Measurements from ENCODE around the gene AFG3L2.

AFG3L2 gene

GRCh38 chr18:12318857-12319256 lies 58.2 kb downstream of the AFG3L2 start:
- no peak for DNase-seq

- DNase-seq, result no peak
Observed at GRCh38 chr18:12318334-12318697, 58.7 kb downstream of the AFG3L2 start.

- no peak for DNase-seq
Observed at GRCh38 chr18:12317664-12318333, 59.2 kb downstream of the AFG3L2 start.

DNA sequence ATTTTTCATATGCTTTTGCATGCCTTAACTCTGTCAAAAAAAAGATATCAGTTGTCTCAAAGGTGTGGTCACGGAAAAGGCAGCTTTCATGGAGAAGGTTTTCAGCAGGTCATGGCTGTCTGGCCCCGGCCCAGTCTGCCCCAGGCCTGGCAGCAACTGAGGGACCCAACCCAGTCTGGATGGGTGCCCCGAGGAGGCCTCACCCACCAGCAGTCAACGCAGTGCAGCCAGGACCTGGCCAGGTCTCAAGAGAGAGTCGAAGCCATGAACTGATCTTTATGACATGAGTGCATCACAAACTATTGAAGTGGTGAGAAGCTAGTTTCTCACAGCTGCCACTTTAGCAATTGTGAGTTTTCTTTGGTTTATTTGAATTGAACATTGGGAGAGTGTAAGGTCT lies 61.1 kb downstream of the AFG3L2 start:
- no peak for DNase-seq

- DNase-seq, result no peak
Observed at GRCh38 chr18:12315490-12315889, 61.5 kb downstream of the AFG3L2 start.

DNA sequence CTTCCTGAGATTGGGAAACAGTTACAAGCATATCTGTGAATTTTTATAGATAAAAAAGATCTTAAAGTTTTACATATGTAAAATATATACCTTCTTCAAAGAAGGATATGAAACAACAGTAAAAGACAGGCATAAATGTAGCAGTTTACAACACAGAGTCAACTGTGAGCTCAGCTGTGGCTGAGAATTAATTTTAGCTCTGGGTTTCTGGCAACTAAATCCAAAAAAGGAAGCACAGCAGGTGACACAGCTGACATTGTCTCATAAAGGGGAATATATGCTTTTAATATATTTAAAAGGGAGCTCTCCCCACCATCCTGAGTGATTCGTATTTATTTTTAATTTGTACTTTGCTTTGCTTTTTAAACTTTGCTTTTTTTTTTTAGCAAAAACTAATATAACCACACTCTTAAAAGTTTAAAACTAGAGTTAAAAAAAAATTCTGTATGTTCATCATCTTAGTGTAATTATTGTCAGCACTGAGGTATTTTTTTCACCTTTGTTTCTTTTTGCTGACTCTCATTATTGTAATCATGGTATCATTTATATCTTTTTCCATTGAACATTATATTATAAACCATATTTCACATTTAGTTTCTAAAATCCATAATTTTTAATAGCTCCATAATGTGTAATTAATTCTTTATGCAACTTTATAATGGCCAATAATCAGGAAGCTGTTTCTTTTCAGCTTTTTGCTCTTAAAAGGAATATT lies 62.3 kb downstream of the AFG3L2 start:
- no peak for DNase-seq

- DNase-seq, result no peak
Observed at GRCh38 chr18:12313530-12314245, 63.3 kb downstream of the AFG3L2 start.

- DNase-seq, result no peak
Observed at GRCh38 chr18:12312976-12313375, 64.1 kb downstream of the AFG3L2 start.

DNA sequence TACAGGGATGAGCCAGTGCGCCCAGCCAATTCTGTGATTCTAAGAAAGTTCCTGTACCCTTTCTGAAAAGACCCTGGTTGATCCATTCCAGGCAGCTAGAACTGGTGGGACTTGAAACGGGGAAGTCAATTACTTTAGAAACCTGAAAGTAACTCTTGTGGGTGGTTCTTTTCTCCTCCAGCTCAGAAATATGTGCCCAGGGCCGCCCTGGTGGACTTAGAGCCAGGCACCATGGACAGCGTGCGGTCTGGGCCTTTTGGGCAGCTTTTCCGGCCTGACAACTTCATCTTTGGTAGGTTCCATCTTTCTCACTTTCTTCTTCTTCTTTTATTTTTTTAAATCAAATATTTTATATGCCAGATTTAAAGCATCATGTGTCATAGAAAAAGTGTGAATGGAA lies 66.3 kb downstream of the AFG3L2 start:
- DNase-seq, result no peak

DNA sequence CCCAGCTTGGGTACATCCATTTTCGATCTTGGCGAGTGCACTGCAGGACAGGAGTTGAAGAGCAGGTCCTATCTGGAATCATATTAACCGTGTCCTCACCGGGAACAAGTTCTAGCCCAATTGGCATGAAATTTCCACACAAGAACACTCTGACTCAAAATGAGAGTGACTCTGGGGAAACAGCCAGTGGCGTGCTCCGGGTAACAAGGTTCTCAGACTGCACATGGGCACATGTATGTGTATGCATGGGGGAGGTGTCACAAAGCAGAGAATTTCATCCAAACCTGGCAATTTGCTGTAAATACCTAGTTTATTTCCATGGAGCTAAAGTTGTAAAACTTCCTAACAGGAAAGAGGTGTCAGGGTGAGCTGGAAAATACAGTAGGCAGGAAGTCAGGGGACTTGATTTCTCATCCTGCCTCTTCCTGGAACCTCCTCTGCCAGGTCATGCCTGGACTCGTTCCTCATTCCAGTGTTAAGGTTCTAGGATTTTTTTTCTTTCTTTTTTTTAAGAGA lies 67.3 kb downstream of the AFG3L2 start:
- no peak for DNase-seq

GRCh38 chr18:12308386-12309100 lies 68.5 kb downstream of the AFG3L2 start:
- no peak for DNase-seq

DNA sequence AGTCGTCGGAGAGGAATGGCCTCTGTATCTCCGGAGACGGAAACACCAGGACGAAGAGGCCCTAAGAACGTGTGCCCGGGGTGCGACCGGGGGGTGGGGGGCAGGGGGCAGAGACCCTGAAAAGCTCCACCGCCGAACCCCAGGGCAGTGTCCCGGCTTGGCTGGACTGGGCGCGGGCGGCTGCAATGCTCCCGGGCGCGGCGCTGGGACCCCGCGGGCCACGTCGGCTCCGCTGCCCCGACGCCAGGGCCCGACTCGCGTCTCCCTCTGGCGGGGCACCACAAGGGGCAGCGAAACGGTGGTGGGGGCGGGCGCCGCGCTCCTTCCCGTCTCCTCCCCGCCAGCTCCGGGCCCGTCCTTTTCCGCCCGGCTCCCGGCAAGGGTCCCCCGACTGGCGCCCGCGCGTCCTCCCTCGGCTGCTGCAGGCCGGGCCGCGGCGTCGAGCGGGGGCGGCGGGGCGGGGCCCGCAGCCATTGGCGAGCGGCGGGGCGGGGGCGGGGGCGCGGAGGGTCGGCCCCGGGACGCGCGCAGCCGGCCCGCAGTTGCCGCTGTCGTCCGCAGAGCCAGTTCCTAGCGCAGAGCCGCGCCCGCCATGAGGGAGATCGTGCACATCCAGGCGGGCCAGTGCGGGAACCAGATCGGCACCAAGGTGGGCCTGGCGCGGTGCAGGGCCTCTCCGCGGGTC lies 69.2 kb downstream of the AFG3L2 start, which contains the start of gene TUBB6:
Gene TUBB6 (plus strand): TSS at position 541 of the 685 bp plus-strand sequence. CDS start 52 bp downstream, at position 593.
- DNase-seq, result no peak

DNA sequence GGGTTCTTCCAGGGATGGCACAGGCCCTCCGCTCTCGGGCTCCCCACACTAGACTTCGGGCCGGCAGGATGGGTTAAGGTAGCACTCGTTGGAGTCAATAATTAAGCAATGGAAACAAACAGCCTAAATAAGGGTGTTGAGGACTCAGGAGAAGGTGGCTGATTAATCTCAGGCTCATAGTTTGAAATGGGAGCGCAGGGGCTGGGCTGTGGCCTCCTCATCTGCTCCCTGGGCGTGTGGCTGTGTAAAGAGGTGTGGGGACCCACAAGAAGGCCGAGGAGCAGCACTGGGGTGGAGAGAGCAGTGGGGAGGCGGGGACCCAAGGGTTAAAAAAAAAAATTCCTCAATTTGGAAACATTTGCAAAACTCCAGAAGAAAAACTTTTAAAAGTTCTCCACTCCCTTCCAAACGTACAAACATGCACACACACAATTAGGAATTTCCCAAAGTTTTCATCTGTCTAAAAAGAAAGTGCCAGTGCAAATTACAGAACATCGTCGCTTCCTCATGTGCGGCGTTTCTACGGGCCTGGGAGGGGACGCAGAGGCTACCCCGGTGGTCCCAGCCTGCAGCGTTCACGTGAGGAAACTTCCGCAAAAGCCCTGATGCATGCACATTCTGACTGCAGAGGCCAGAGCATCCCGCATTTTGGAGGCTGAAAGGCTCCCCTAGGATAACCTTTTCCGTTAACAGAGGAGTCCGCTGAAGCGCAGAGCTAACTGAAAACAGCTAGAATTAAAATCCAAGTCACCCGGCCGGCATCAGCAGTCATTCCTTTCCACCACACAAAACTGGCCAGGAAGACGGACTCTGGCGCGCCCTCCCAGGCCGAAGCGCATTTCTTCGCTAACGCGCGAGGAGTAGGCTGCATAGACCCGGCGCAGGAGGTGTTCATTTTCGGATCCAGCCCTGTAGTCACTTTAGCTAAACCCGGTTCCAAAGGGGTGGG lies 70.0 kb downstream of the AFG3L2 start:
- no peak for DNase-seq

- DNase-seq, result no peak
Observed at GRCh38 chr18:12305930-12306629, 70.9 kb downstream of the AFG3L2 start.

DNA sequence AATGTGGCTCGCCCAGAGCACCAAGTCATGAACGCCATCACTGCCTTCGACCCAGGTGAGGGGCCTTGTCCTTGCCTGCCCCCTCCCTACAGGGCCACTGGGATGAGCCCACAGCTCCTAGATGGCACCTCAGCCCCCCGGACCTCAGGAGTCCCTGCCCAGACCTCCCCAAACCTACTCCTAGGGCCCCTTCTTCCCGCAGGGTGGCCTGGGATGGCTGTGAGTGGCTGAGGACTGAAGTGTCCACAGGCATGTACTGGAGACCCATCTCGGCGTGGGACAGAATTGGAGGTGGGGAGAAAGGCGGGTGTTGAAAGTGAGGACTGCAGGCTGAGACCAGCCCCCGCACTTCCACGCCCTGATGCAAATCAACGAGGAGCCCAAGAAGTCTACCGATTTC lies 71.8 kb downstream of the AFG3L2 start:
- no peak for DNase-seq

DNA sequence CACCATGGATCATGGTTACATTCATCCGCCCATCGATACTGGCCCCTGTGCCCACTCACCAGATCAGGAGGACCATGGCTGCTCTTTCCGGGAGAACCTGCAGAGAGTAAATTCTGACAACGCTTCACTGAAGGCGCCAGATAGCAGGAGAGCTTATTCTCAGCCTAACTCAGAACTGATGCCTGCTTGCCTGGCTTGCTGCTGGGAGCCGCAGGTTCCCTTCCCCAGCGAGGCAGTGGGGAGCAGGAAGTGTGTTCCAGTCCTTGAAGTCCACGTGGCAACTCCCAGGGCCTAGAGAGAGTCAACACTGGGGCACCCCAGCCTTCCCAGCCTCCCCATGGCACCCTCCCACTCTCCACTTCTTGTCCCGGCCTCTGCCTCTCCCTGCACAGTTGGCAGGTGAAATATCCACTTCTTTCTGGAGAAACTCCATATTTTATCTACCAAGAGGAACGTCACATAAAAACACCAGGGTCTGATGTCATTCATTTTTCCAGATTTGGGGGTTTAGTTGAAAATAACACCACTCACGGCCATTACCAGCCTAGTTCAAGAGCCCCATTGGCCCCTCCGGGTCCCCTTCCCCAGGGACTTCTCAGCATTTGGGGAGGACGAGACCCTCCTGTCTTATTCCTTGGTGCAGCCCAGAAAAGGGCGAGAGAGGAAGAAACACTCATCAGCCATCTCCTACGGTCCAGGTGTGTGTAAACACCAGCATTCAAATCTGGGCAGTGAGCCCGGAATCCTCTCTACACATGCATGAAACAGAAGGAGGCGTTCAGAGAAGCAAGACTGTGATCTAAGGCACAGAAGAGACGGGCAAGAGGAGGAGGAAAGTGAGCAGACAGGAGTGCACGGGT lies 72.4 kb downstream of the AFG3L2 start:
- DNase-seq, result no peak

GRCh38 chr18:12302391-12303147 lies 74.5 kb downstream of the AFG3L2 start:
- DNase-seq, result no peak

DNA sequence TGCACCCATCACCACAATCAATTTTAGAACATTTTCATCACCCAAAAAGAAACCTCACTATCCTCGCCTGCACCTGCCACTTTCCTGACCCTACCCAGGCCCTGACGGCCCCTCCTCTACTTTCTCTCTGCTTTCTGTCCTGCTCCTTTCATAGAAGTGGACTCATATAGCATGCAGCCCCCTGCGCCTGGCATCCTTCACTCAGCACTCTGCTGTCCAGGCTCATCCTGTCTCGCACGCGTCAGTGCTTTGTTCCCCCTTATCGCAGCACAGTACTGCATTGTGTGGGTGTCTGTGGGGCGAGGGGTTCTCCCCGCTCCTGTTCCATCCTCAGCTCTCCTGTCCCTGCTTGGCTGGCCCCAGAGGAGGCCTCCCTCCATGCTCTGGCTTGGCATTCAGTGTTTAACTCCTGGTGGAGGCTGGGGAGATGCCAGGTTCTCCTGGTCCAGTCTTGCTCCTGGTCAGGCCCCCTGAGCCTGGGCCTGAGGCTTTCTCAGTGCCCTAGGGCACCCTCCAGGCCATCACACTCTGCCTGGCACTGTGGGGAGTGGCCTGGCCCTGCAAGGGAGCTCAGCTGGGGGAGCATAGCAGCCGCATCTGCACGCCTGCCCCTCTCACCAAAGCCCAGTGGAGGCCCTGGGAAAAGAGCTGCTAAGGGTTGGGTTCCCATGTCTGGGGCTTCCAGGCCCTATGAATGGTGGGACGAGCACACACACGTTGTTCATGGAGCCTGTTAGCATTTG lies 75.6 kb downstream of the AFG3L2 start:
- DNase-seq, result no peak
